NK-92 treated with Interleukin-12 subunit alpha and Interleukin-12 subunit beta, amount 100 ng/mL, for 24 hours (cell line): ENCODE measurements around the gene CPXM2.

Experiments used
- DNase-seq: peaks from one replicate; lab custom pipeline; 2025; lab: John Stamatoyannopoulos, UW

CPXM2 gene

DNA sequence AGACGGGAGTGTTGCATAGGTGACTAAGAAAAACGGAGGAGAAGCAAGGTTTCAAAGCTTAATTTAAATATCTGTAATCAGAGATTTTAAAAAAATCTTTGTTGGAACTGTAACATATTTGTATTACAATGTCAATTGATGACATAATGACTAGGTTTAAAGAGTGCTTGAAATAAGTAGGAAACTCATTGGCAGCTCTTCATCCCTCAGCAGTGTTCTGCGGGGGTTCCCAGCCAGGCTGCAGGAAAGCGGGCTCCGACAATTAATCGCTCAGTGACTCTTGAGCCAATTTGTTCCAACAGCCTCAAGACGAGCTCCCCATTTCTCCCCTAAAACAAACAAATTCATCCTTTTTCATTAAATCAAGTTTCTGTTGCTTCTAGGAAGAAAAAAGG, 22.6 kb downstream of the CPXM2 start:
- DNase-seq = no peak

DNA sequence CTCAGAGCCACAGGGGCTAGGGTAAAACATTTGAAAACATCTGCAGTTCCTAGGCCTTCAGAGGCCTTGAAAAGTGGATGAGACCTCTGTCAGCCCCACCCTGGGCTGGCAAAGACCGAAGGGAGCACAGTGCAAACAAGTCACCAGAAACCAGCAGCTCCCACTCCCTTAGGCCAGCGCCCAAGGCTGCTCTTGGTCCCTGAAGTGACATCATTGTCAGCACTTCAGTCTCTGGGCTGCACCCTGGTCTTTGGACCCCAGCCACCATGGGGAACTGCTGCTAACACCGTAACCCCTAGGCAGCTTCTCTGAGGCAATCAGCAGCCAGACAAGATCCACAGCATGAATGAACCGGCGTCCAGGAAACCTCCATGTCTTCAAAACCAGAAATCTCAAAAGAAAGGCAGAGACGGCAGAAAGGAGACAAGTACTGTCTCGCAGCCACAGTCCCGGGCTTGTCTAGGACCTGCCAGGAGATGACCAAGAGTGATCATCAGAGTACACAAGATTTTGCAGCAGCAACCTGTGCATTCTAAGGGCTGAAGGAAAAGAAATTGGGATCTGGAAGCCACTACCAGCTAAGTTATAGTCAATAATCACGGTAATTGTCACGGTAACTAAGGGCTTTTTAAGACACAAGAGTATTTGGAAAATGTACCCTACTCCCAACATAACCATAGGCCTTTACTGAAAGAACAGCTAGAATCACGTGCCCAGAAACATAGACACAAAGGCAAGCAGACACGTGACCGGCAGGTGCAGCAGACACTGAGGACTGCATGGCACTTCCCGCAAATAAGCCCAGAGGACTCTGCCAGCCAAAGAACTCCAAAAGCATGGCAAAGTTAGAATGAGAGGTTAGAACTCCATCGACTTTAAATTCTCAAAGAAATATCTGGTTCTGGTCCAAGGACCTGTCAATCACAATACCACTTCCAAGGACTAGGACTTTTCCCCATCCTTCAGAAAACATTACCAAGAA, 23.3 kb downstream of the CPXM2 start:
- DNase-seq = no peak

DNA sequence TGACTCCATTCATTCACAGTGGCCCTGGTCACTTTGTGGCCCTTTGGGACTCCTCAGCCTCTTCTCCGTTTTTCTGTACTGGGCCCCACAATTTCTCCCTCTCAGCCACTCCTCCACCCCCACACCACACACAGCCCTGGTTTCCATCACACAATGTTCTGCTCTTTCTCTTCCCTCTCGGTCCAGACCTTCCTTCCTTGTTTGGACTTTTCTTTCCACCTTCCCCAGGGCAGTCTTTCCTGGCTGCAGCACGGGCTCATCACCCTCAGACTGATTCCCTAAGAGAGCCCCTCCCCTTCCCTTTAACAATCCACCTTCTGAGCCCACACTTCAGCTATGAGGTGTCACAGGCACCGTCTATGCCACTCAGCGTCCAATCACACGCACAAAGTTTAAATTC, 25.7 kb downstream of the CPXM2 start:
- DNase-seq = no peak

DNA sequence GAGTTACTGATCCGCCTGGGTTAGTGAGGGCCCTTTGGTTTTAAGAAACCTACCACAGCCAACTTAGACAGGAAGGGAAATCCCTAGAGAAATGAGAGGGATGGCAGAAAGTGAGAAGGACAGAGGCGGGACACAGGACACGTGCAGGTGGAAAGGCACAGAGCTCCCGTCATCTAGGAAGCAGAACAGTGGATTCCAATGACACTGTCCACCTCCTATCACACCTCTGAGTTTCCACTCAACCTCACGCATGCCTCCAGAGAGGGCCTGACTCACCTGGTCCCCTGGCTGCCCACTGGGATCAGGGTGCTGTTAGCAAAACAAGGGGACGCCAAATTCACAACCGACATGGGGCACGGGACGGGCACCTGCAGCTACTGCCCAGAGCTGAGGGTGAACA, 26.3 kb downstream of the CPXM2 start:
- DNase-seq = no peak

GRCh38 chr10:123864923-123865322, 26.7 kb downstream of the CPXM2 start:
- DNase-seq = no peak

DNA sequence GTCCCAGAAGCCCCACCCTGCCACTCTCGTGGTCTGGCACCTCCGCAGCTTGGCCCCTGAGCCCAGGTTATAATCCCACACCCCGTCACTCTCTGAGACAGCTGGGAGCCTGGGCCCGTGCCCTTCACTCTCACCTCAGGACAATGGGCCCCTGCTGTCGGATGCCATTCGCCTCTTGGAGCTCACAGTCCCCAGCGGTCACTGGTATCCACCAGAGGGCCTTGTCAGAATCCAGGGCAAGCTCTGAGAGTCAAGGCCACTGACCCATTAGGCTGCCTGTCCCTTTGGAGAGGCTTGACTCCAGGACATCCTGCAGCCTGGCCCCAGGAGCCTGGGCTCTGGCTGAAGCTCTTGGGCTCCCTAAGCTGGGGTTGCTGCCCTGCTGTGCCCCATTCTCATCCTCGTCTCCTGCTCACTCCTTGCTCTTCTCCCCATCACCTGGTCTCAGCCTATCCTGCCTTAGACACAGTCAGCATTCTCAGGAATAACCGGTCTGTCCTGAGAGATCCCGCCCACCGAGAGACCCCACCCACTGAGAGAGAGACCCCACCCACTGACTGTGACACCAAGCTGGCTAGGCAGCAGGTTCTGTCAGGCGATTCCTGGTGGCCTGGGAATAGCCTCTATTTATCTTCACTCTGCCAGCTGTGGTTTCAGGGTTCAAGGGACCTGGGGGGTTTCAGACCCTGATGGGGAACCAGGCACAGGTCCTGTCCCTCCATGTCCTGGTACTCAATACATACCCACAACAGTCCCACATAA, 27.7 kb downstream of the CPXM2 start:
- DNase-seq = no peak

DNA sequence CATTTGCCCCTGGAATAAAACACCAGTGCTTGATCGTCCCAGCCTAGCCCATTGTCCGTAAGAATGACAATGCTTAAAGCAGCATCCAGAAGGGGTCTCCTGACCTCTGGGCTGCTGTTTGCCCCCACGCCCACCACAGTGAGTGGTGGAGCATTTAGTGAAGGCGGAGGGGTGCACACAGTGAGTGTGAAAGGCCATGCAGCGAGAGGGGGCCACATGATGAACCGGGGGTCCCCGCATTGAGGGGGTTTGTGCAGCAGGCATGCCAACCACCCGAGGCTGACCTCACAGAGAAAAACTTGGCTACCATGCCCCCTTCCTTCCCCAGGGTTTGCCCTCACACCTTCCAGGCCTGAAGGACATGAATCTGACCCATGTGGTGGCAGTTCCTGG, 28.4 kb downstream of the CPXM2 start:
- DNase-seq = no peak

GRCh38 chr10:123862421-123863182, 29.0 kb downstream of the CPXM2 start:
- no peak for DNase-seq

DNA sequence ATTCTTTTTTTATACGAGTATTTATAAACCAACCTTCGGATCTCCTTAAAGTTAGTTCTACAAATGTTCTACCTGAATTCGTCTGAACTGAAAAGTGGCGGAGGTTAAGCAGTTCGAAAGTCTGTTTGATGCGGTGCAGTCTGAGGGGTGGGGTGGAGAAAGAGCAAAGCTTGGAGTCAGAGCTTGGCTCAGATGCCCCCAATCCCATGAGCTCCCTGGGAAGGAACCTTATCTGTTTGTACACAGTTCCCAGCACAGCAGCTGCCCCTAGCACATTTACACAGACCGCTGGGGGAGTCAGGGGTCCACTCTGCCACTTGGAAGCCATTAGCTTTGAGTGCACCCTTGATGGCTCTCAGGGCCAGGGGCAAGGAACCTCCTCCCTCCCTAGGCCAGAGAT, 30.8 kb downstream of the CPXM2 start:
- DNase-seq = no peak

GRCh38 chr10:123860209-123860608, 31.4 kb downstream of the CPXM2 start:
- DNase-seq = no peak

DNA sequence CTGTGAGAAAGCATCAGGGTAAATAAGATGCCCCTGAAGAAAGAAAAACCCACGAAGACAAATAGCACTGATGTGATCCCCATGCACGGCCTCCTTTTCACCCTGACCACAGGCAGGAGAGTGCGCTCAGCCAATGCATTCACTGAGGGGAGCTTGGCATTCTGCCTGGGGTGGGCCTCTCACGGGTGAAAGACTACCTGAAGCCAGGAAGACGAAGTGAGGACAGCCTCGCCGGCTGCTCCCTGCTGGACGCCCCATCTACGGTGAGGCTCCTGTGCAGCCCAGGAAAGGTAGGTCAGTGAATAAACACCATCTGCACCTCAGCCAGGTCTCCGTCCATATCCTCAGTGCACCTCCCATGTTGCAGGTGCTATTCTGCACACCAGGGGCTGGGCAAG, 32.0 kb downstream of the CPXM2 start:
- no peak for DNase-seq

DNA sequence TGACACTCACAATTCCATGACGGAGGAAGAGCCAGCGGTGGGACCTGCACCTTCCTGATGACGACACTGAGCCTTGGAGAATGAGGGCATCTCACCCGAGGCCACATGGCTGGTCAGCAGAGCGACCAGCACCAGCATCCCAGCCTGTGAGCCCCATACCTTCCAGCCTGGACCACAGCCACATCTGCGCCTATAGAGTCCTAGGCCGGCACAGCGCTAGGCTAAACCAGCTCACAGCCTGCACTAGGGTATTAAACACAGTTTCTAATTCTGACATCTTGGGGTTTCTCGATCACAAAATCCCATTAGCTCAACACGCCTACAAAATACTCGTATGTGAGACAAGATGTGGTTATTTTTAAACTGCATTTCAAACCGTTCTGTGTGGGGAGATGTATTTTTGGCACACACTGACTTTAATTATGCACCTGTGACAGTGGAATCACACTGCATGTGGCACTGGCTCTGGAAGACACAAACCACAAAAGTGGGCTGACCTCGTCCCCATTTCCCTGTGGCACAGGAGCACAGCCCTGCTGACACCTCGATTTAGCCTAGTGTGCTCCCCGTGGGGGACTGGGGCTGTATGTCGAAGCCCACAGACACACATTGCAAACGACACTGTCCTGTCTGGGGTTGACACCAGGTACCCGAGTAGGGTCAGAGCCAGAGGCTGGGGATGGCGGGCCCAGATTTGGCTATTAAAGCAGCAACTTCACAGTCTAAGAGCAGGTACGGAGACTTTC, 32.5 kb downstream of the CPXM2 start:
- DNase-seq = no peak

GRCh38 chr10:123858077-123858681, 33.4 kb downstream of the CPXM2 start:
- DNase-seq = no peak

- DNase-seq = no peak
Observed at GRCh38 chr10:123857616-123858015, 34.0 kb downstream of the CPXM2 start.

DNA sequence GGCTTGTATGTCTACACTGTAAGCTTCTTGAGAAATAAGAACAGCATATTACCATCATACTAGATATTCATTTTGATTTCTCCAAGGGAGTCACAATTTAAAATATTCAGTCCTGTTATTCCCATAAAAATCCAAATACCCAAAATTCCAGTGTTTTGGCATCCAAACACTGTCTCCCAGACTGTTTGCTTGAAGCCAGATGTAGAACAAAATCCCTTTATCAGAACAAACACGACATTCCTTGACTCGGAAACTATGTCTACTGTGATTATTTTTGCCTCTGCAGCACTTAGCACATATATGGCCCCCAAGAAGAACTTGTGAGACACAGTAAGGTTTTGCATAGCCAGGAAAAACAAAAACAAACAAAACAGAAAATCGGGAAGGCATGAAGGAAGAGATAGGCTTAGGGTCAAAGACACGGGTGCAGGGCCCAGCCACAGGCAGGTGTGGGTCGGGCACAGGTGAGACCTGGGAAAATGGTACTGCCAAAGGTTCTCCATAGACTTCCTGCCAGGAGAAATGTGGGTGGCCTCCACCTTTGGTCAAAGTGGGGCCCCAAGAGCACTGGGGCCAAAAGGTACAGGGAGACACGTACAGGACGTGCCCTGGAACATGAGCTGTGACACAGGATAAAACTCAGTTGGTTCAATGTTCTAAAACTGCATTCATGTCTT, 36.5 kb downstream of the CPXM2 start:
- no peak for DNase-seq

DNA sequence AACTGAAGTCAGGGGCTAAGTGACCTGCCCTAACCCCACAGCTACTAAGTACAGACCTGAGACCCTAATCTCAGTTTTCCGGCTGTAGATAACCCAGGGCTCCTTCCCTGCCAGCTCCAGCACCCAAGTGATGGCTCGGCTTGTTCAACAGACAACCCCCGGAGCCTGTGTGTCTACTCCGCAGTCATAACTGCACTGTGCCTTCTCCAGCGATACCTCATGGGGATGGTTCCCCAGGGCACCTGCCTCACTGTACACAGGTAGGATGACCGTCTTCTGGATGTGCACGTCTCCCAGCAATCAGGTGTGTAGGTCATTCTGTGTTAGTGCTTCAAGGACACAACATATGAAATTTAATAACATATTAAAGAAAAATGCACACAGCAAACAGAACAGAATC, 37.1 kb downstream of the CPXM2 start:
- DNase-seq = no peak

GRCh38 chr10:123854003-123854402, 37.6 kb downstream of the CPXM2 start:
- no peak for DNase-seq

DNA sequence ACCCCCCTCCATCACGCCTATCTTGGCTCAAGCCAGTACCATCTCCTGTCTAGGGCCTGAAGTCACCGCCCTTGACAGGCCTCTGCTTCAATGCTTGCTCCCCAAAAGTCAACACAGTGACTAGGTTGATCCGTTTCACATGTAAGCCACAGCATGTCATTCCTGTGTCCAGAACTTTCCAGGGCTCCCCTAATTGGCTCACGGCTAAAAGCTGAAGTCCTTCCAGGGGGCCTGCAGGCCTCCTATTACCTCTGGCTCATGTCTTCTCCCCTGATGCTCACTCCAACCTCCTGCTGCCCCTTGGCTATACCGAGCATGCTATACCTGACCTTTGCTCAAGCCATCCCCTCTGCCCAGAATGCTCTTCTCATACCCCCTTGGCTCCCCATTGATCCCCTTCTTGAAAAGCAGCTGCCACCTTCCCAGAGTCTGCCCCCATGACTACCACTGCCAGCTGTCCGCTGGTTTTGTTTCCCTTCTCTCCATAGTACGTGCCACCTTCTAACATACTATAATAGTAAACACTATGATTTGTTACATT, 39.1 kb downstream of the CPXM2 start:
- no peak for DNase-seq

GRCh38 chr10:123848564-123849457, 42.8 kb downstream of the CPXM2 start:
- no peak for DNase-seq
